Measurements from ENCODE around the gene PUM1. TPM values are rescaled to one million over a fixed set of nuclear protein-coding genes. Genes with fewer than 3 reads are reported as not detected.
"Not testable (repeated sequence)": the region's sequence is repeated elsewhere in the genome, so short reads cannot be mapped to it uniquely, and the experiment has no call there.

PUM1 gene
- total RNA-seq (2014; rRNA removed; shearing (Covaris generic)) = 38.5 and 61.3 TPM in 2 replicates

GRCh38 chr1:31065310-31066217 lies at the start of gene PUM1:
Gene PUM1, minus strand, starts transcription at chr1:31065717. Its CDS starts 6,151 bp downstream, at chr1:31059566.
- peak; percentile 99 for DNase-seq (ENCODE audit: low read depth)

GRCh38 chr1:31112266-31112935 lies 46.9 kb upstream of the PUM1 start:
- DNase-seq (ENCODE audit: low read depth) = no peak

- peak; percentile 58 for DNase-seq (ENCODE audit: low read depth)
Measured at GRCh38 chr1:31111290-31111951, 45.9 kb upstream of the PUM1 start.

- no peak for DNase-seq (ENCODE audit: low read depth)
Measured at GRCh38 chr1:31110846-31111245, 45.3 kb upstream of the PUM1 start.

GRCh38 chr1:31108861-31109260 lies 43.3 kb upstream of the PUM1 start:
- no peak for DNase-seq (ENCODE audit: low read depth)

- DNase-seq (ENCODE audit: low read depth) = no peak
Measured at GRCh38 chr1:31105646-31106045, 40.1 kb upstream of the PUM1 start.

GRCh38 chr1:31102501-31102950 lies 37.0 kb upstream of the PUM1 start:
- DNase-seq (ENCODE audit: low read depth) = peak; percentile 35

- DNase-seq (ENCODE audit: low read depth) = peak; percentile 18
Measured at GRCh38 chr1:31101147-31101502, 35.6 kb upstream of the PUM1 start.

- DNase-seq (ENCODE audit: low read depth) = no peak
Measured at GRCh38 chr1:31099293-31100032, 33.9 kb upstream of the PUM1 start.

- no peak for DNase-seq (ENCODE audit: low read depth)
Measured at GRCh38 chr1:31095985-31096384, 30.5 kb upstream of the PUM1 start.

- DNase-seq (ENCODE audit: low read depth) = no peak
Measured at GRCh38 chr1:31095298-31095981, 29.9 kb upstream of the PUM1 start.

GRCh38 chr1:31088081-31088480 lies 22.6 kb upstream of the PUM1 start:
- DNase-seq (ENCODE audit: low read depth) = not testable (repeated sequence)

- DNase-seq (ENCODE audit: low read depth) = no peak
Measured at GRCh38 chr1:31084782-31085569, 19.5 kb upstream of the PUM1 start.

GRCh38 chr1:31082385-31082784 lies 16.9 kb upstream of the PUM1 start:
- no peak for DNase-seq (ENCODE audit: low read depth)

- DNase-seq (ENCODE audit: low read depth) = no peak
Measured at GRCh38 chr1:31073044-31073443, 7.5 kb upstream of the PUM1 start.

- DNase-seq (ENCODE audit: low read depth) = no peak
Measured at GRCh38 chr1:31072304-31072746, 6.8 kb upstream of the PUM1 start.

GRCh38 chr1:31069392-31069791 lies 3.9 kb upstream of the PUM1 start:
- DNase-seq (ENCODE audit: low read depth) = no peak

- DNase-seq (ENCODE audit: low read depth) = peak; percentile 32
Measured at GRCh38 chr1:31064718-31065309, 703 bp downstream of the PUM1 start.

GRCh38 chr1:31064111-31064717 lies 1.3 kb downstream of the PUM1 start:
- DNase-seq (ENCODE audit: low read depth) = no peak

Data from Daoy (cell line).